LHCN-M2 (cell line): ENCODE data around the gene GP1BA. TPM values are rescaled to one million over a fixed set of nuclear protein-coding genes. Genes with fewer than 3 reads are reported as not detected.

Source experiments
- DNase-seq: peaks from one replicate; pipeline ENCODE4 v3.0.0-alpha.2; 2012; ENCODE audit warnings: low read depth
- total RNA-seq: library from RNA; depleted of rRNA; stranded (reverse); fragments of >200 nt; gene quantifications from 2 replicates; pipeline ENCODE4 v1.2.3, GENCODE V29; 2014; rRNA removed

The GP1BA gene
- total RNA-seq, 1 experiment from 2014 or later = not detected

GRCh38 chr17:4972322-4972721 is 40.2 kb downstream of the GP1BA start:
- no peak for DNase-seq

GRCh38 chr17:4972752-4973151 is 40.7 kb downstream of the GP1BA start:
- DNase-seq = no peak

- no peak for DNase-seq
Measured at GRCh38 chr17:4973256-4974114, 41.4 kb downstream of the GP1BA start.

- no peak for DNase-seq
Measured at GRCh38 chr17:4974115-4974670, 42.1 kb downstream of the GP1BA start.

GRCh38 chr17:4978726-4979125 is 46.6 kb downstream of the GP1BA start:
- no peak for DNase-seq

GRCh38 chr17:4980644-4981216 is 48.7 kb downstream of the GP1BA start:
- peak; percentile 53 for DNase-seq

GRCh38 chr17:4982305-4982704 is 50.2 kb downstream of the GP1BA start:
- DNase-seq = no peak

Other genes starting within 250 kb of the GP1BA start
- 19.0 and 22.4 TPM in 2 replicates for gene PELP1, start 228.1 kb upstream of the GP1BA start, total RNA-seq
- 9.0 and 12.6 TPM in 2 replicates for gene ARRB2, start 221.6 kb upstream of the GP1BA start, total RNA-seq
- gene MED11, start 200.8 kb upstream of the GP1BA start, total RNA-seq = 16.0 and 23.6 TPM in 2 replicates
- gene ZMYND15, start 192.4 kb upstream of the GP1BA start, total RNA-seq = 0.06 TPM in 1 of 2 replicates, not detected in the other
- 0.29 and 0.58 TPM in 2 replicates for gene CXCL16, start 192.3 kb upstream of the GP1BA start, total RNA-seq
- not detected in 2 replicates for gene TM4SF5, start 160.4 kb upstream of the GP1BA start, total RNA-seq
- 0.17 and 0.38 TPM in 2 replicates for gene VMO1, start 145.9 kb upstream of the GP1BA start, total RNA-seq
- gene GLTPD2, start 143.3 kb upstream of the GP1BA start, total RNA-seq = not detected in 2 replicates
- 165 and 204 TPM in 2 replicates for gene PSMB6, start 136.1 kb upstream of the GP1BA start, total RNA-seq
- gene PLD2, start 125.1 kb upstream of the GP1BA start, total RNA-seq = 13.6 and 15.3 TPM in 2 replicates
- 26.7 and 33.6 TPM in 2 replicates for gene MINK1, start 98.9 kb upstream of the GP1BA start, total RNA-seq
- under 0.01 and 0.06 TPM in 2 replicates for gene C17orf107, start 32.7 kb upstream of the GP1BA start, total RNA-seq
- 0.19 TPM in 1 of 2 replicates, not detected in the other for gene CHRNE, start 29.2 kb upstream of the GP1BA start, total RNA-seq
- 92.3 and 93.5 TPM in 2 replicates for gene SLC25A11, start 7.8 kb downstream of the GP1BA start, total RNA-seq
- gene RNF167, start 8.0 kb downstream of the GP1BA start, total RNA-seq = 34.4 and 38.2 TPM in 2 replicates
- 1,610 and 1,782 TPM in 2 replicates for gene PFN1, start 16.3 kb downstream of the GP1BA start, total RNA-seq
- gene ENO3, start 18.8 kb downstream of the GP1BA start, total RNA-seq = 5.2 and 7.9 TPM in 2 replicates
- gene SPAG7, start 35.5 kb downstream of the GP1BA start, total RNA-seq = 69.6 and 75.0 TPM in 2 replicates
- gene CAMTA2, start 55.4 kb downstream of the GP1BA start, total RNA-seq = 12.4 and 13.2 TPM in 2 replicates
- gene INCA1, start 65.2 kb downstream of the GP1BA start, total RNA-seq = 0.34 and 0.64 TPM in 2 replicates
- gene KIF1C, start 65.7 kb downstream of the GP1BA start, total RNA-seq = 75.9 and 82.0 TPM in 2 replicates
- gene SLC52A1, start 103.1 kb downstream of the GP1BA start, total RNA-seq = 0.06 TPM in 1 of 2 replicates, not detected in the other
- gene ZFP3, start 146.2 kb downstream of the GP1BA start, total RNA-seq = 0.06 and 0.17 TPM in 2 replicates
- gene ZNF232, start 179.6 kb downstream of the GP1BA start, total RNA-seq = 7.8 and 7.9 TPM in 2 replicates
- under 0.01 TPM in 1 of 2 replicates, not detected in the other for gene USP6, start 183.8 kb downstream of the GP1BA start, total RNA-seq